HG03135 (cell line): ENCODE data around the gene HDAC8.
"Not testable (repeated sequence)": the region's sequence is repeated elsewhere in the genome, so short reads cannot be mapped to it uniquely, and the experiment has no call there.

Experiments used
- ATAC-seq: cut with Tn5 transposase; IDR thresholded peaks from one replicate; pipeline ENCODE4 v1.9.1; 2021; ENCODE audit warnings: mild to moderate bottlenecking, moderate library complexity; ENCODE audit not compliant: unreplicated experiment

Gene HDAC8

DNA sequence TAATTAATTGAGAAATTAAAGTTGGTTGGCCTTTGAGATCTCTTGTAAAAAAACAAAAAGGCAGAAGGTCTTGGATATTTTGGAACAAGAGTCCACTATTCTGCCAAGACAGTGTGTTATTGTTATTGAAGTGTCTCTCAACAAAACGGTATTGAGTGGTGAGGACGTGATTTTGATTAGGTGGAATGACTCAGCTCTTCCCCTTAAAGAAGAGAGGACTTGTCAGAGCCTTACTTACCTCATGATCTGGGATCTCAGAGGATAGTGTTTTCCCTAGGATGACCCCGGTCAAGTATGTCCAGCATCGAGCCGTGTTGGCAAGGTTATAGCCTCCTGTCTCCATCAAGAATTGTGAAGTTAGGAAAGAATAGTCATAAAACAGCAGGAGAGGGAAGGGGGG is 110.9 kb downstream of the HDAC8 start:
- ATAC-seq, result no peak

DNA sequence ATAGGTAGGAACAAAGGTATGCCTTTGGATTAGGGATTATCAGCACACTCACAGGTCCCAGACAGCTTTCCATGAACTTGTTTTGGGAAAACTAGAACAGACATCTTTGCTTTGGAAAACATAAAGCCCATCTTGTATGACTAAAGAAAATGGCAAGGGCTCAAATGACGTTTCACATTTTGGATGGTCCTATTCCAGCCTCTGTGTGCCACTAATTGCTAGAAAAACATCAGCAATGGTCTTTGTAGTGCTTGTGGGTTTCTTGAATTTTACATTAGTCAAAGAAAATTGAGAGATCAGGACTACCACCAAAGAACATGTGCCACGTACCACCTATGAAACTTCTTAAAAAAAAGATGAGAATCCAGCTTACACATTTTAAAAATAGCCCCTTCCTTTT is 111.4 kb downstream of the HDAC8 start:
- ATAC-seq, result no peak

DNA sequence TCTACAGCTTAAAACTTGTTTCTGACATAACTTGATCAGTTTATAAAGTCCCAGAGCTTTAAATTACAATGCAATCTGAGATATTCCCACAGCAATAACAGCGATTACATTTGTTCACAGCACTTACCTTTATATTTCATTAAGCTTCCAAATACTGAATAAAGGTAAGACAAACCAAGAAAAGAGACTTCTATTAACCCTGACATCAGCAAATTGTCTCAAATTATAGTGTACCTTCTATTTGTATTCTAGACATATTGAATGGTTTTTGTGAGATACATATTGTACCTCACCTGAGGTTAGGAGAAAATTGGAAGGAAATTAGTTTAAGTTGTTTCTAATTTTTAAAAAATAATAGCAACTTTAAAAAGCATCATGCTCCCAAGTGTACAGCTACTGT is 111.9 kb downstream of the HDAC8 start:
- no peak for ATAC-seq

GRCh38 chrX:72449034-72449433 is 123.6 kb downstream of the HDAC8 start:
- ATAC-seq, result not testable (repeated sequence)

- ATAC-seq, result not testable (repeated sequence)
These were observed 131.9 kb downstream of the HDAC8 start for GRCh38 chrX:72440764-72441163.

- ATAC-seq, result no peak
These were observed 136.6 kb downstream of the HDAC8 start for GRCh38 chrX:72436010-72436409.

DNA sequence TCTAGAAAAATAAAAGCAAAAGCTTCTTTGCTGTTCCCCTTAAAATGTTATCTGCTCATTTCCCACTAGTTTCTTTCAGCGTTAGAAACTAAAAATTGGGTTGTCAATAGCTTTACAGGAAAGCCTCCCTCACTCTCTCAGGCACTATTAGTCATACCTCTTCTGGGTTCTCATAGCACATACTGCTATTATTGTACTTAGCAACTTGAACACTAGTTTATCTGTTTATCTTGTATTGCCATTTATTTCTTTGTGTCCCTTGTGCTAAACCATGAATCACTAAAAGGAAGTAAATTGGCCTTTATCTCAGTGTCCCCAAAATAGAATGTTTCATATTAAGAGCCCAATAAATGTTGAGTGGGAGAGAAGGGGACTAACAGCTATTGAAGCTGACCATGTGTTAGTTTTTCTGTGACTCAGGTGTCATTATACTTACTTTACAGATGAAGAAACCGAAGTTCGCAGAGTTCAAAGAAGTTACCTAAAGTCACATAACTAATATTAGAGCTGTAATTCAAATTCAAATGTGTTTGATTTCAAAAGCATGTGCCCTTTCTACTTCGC is 142.2 kb downstream of the HDAC8 start:
- ATAC-seq, result no peak

DNA sequence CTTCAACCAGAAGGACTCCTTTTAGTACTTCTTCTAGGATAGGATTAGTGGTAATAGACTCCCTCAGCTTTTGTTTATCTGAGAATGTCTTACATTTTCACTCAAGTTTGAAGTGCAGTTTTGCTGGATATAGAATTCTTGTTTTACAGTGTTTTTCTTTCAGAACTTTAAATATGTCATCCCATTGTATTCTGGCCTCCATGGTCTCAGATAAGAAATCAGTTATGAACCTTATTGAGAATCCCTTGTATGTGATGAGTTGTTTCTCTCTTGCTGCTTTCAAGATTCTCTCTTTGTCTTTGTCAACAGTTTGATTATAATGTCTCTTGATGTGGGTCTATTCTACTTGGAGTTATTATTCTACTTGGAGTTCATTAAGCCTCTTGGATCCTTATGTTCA is 150.8 kb downstream of the HDAC8 start:
- ATAC-seq, result no peak

DNA sequence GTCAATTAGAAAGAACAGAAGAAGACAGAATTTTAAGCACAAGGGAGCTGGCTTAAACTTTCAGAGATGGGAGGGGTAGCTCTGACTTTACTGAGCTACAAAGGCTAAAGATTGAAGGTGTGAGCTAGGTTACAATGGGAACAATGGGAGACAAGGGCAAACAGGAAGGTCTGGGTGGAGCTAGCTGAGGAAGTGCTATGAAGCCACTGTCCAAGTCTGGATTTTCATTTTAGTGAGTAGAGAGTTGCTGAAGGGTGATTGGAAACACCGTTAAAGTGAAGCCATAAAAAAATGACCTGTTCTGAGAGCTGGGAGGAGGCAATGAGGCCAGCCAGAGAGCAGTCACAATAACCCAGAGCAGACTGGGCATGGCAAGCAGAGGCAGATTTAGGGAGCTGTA is 162.7 kb downstream of the HDAC8 start:
- no peak for ATAC-seq

DNA sequence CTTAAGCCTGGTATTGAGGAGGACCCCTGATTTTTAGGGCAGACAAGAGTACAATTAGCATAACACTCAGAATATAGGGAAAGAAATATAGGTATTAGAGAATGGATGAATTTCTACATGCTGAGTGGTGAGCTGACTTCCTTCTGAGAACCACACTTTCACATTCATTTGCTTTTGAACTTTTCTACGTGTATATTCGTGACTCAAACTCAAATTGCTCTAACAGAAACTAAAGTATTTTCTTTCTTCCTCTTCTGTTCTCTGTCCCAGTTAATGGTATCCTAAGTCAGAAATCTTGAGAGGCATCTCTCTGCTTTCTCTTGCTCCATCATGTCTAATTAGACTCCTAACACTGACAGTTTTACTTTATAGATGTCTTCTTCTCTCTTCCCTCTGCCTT is 163.8 kb downstream of the HDAC8 start:
- no peak for ATAC-seq

DNA sequence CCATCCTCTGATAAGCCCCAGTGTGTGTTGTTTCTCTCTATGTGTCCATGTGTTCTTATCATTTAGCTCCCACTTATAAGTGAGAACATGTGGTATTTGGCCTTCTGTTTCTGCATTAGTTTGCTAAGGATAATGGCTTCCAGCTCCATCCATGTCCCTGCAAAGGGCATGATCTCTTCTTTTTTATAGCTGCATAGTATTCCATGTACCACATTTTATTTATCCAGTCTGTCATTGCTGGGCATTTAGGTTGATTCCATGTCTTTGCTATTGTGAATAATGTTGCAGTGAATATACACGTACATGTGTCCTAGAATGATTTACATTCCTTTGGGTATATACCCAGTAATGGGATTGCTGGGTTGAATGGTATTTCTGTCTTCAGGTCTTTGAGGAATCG is 167.5 kb downstream of the HDAC8 start:
- not testable (repeated sequence) for ATAC-seq

DNA sequence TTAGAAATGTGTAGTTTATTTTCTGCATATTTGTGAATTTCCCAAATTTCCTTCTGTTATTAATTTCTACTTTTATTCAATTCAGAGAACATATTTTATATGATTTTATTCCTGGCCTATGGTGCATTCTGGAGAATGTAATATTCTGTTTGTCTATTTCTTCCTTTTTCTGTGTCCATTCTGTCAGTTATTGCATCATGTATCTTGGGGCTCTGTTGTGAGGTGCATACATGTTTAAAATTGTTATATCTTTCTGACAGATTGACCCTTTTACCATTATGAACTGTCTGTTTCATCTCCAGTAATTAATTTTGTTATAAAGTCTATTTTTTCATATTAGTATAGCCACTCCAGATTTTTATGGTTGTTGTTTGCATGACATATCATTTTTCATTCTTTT is 170.0 kb downstream of the HDAC8 start:
- no peak for ATAC-seq

DNA sequence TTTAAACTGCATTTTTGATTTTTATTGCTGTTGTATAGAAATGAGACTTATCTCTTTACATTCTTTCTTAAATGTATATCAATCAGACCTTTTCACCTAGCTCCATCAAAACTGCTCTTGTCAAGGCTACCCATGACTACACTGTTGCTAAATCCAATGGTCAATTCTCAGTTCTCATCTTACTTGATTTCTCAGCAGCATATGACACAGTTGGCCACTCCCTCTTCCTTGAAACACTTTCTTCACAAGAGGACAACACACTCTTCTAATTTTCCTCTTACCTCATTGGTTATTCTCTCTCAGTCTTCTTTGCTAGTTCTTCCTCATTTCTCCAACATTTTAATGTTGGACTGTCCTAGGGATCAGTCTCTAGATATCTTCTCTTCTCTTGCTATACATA is 172.8 kb downstream of the HDAC8 start:
- no peak for ATAC-seq

- ATAC-seq, result no peak
These were observed 176.5 kb downstream of the HDAC8 start for GRCh38 chrX:72396117-72396516.

- ATAC-seq, result no peak
These were observed 177.4 kb downstream of the HDAC8 start for GRCh38 chrX:72395237-72395636.

DNA sequence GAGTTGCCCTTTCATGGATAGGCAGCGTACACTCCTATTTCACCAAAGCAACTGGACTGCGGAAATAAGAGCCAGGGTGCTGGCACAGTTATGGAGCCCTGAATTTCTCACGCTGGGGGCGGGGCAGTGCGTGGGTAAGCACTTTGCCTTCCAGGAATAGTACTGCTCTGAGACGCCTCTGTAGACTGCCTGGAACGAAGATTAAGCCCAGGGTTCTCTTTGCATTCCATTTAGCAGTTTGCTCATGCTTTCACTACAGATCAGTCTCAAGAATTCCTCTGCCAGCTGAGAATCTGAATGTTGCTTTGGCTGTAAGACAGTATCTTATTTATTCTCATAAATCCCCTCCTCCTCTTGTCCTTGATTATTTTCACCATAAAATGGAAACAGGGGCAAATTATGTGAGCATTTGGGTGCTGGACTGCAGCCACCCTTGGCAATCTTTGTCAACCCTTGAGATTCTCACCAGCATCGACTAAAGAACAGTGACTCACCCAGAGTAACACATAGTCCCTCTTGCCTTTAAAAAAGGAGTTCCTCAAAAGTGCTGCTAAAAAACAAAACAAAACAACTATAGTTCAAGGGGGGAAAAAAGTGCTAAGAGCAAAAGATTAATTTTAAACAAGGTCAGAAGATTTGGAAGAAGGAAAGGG is 178.0 kb downstream of the HDAC8 start:
- ATAC-seq, result no peak

DNA sequence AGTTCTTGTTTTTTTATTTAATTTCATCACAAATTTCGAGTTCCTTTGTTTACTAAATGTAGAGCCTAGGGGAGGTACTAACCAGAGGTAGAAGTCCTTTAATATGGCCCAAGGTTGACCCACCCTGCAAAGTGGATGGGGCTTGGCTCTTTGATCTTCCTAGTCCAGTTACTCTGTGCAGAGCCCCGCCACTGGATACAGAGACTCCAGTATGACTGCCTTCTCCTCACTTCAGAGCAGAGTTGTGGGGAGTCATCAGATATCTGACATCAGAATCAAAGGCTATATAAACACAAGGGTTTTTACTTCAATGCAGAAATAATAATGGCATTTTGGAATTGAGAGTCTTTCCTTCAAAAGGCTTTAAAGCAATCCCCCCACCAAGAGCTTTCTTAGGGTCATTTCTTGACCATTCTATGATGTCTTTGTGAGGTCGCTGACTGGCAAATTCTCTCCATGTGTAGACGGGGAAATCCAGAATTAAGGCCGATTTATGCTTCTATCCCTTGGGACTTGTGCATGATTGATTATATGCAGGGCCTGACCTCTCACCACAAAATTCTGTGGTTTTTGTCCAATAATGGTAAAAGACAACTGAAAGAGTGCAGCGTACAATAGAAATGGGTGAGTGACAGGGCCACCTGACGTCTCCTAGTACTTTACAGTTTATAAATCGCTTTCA is 178.7 kb downstream of the HDAC8 start:
- ATAC-seq, result no peak

- ATAC-seq, result no peak
These were observed 179.5 kb downstream of the HDAC8 start for GRCh38 chrX:72392816-72393800.

- ATAC-seq, result no peak
These were observed 180.6 kb downstream of the HDAC8 start for GRCh38 chrX:72392042-72392441.

DNA sequence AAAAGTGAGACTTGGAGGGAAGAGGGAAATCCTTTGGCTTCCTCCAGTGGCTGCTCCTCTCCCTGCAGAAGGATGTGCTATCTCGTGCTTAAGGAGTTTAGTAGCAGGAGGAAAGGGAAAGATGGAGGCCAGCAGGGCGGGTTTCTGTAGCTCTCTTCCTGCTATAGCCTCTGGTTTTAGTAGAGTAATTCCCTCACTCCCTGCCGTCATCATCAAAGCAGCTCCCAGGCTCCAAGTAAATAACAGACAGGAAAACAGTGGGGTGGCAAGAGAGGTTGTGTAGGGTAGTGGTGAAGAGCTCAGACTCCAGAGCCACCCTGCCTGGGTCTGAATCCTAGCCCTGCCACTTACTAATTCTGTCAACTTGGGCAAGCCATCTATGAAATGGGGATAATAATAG is 185.4 kb downstream of the HDAC8 start:
- no peak for ATAC-seq

GRCh38 chrX:72382202-72382595 is 190.4 kb downstream of the HDAC8 start:
- no peak for ATAC-seq
